ENCODE results near the gene ALDH1A1. TPM values are rescaled to one million over a fixed set of nuclear protein-coding genes. Genes with fewer than 3 reads are reported as not detected.

The ALDH1A1 gene
- total and polyA plus RNA-seq, 9 of the 15 experiments (the other 6 are each of a cell fraction or from before 2014, with no cell fraction given), result 1.8 to 86.3 (median 24.4) TPM

GRCh38 chr9:72958485-72959281 lies 5.8 kb upstream of the ALDH1A1 start (continued):
- TF ChIP-seq, protein P1, sequence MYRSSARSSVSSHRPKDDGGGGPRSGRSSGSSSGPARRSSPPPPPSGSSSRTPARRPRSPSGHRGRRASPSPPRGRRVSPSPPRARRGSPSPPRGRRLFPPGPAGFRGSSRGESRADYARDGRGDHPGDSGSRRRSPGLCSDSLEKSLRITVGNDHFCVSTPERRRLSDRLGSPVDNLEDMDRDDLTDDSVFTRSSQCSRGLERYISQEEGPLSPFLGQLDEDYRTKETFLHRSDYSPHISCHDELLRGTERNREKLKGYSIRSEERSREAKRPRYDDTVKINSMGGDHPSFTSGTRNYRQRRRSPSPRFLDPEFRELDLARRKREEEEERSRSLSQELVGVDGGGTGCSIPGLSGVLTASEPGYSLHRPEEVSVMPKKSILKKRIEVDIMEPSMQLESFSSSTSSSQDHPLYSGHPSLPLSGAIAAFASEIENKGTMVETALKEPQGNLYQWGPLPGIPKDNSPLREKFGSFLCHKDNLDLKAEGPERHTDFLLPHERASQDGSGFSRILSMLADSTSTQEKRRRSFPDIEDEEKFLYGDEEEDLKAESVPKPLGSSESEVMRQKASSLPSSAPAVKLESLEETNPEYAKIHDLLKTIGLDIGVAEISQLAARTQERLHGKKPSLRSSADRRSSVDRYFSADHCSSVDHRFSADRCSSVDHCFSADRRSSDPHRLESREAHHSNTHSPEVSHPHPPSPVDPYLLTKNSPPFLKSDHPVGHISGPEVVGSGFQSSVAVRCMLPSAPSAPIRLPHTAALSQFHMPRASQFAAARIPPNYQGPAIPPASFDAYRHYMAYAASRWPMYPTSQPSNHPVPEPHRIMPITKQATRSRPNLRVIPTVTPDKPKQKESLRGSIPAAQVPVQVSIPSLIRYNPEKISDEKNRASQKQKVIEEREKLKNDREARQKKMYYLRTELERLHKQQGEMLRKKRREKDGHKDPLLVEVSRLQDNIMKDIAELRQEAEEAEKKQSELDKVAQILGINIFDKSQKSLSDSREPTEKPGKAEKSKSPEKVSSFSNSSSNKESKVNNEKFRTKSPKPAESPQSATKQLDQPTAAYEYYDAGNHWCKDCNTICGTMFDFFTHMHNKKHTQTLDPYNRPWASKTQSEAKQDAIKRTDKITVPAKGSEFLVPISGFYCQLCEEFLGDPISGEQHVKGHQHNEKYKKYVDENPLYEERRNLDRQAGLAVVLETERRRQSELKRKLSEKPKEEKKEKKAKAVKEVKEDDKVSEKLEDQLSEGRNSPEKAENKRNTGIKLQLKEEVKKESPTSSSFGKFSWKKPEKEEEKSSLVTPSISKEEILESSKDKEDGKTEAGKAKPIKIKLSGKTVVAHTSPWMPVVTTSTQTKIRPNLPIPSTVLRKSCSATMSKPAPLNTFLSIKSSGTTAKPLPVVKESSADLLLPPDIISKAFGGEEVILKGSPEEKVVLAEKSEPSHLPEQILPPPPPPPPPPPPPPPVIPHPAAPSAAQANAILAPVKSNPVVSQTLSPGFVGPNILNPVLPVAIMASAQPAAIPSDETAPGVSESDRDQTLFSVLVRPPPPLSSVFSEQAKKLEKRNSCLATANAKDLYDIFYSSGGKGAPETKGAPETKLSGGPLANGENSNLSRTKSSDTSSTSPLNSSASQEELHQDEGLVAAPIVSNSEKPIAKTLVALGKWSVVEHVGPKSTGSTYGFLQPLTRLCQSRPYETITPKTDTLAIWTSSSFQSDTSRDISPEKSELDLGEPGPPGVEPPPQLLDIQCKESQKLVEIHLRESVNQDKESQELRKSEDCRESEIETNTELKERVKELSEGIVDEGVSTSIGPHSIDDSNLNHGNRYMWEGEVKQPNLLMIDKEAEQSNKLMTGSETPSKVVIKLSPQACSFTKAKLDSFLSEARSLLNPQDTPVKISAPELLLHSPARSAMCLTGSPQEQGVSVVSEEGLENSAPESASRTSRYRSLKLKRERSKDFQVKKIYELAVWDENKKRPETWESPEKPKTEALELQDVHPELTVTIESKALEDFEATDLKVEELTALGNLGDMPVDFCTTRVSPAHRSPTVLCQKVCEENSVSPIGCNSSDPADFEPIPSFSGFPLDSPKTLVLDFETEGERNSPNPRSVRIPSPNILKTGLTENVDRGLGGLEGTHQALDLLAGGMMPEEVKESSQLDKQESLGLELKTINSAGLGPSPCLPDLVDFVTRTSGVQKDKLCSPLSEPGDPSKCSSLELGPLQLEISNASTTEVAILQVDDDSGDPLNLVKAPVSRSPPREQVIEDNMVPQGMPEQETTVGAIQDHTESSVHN (IDR thresholded peaks at IDR 0.05; ENCODE audit: borderline replicate concordance in 1 of 2, low read depth in 1 of 2), result no peak
- TF ChIP-seq TRIM24 (IDR thresholded peaks at IDR 0.05), result no peak
- no peak for TF ChIP-seq ZNF518B (CRISPR knock-in tag; IDR thresholded peaks at IDR 0.05)
- TF ChIP-seq, protein P2, sequence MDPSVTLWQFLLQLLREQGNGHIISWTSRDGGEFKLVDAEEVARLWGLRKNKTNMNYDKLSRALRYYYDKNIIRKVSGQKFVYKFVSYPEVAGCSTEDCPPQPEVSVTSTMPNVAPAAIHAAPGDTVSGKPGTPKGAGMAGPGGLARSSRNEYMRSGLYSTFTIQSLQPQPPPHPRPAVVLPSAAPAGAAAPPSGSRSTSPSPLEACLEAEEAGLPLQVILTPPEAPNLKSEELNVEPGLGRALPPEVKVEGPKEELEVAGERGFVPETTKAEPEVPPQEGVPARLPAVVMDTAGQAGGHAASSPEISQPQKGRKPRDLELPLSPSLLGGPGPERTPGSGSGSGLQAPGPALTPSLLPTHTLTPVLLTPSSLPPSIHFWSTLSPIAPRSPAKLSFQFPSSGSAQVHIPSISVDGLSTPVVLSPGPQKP (CRISPR knock-in tag; IDR thresholded peaks at IDR 0.05), result no peak
- TF ChIP-seq POU5F1 (IDR thresholded peaks at IDR 0.05; ENCODE audit: borderline replicate concordance, low read depth, low read length, partially characterized antibody), result no peak
